Left colon (tissue), 2 donors: ENCODE measurements around the gene RBM19. TPM values are rescaled to one million over a fixed set of nuclear protein-coding genes. Genes with fewer than 3 reads are reported as not detected.
A peak's percentile ranks its signal among the peaks of the same experiment; 100 is the strongest.

ENCODE experiments used
- ATAC-seq: fragments of 200-7000 bp; cut with Tn5 transposase; one replicate; pipeline ENCODE4 v1.9.1; 2020; ENCODE audit warnings: mild to moderate bottlenecking, moderate library complexity
- DNase-seq, 2 donors: peaks; one replicate each; pipeline ENCODE4 v3.0.0-alpha.2; 2020
- intact Hi-C, 2 donors: fragments of 100-400 bp; cut with DNase I in 1 of 2; cut with micrococcal nuclease in 1 of 2; formaldehyde crosslinking; loops; one replicate each; pipeline versions ENCODE4 v1.11.2 to v1.14.0; 2022; cut with DNase I, micrococcal nuclease
- total RNA-seq, 2 donors: library from RNA; stranded (reverse); fragmentation: NEBNext Ultra II Directional; extraction: Animal tissue kit (Norgen Biotek cat#: 25700); gene quantifications; one replicate each; pipeline ENCODE4 v1.2.1, GENCODE V29; 2021
- donor health status: DM: no; HTN: no; CAD: no.
- donor health status: DM: yes; HTN: yes; CAD: no.

Gene RBM19
- total RNA-seq, 2 donors from 2014 or later, result 20.9 to 24.0 TPM

DNA sequence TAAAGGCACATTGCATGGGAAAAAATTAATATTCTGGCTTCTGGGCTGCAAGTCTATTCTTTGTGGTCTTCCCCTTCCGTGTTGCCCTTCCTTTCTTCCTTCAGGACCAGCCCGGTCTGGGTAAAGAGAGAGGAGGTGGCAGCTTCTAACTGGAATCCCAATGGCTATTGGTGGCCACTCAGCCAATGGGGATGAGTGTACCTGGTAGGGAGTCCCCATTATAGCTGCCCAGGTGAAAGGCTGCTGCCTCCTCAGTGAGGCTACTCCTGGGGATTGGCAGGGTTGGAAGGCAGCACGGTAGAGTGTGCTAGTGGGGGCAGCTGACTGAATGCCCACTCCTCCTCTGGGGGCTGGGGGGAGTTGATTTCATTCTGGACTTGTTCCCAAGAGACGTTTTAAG is 112.6 kb downstream of the RBM19 start:
- ATAC-seq, result no peak
- intact Hi-C loops, result no loop called here
- no peak for DNase-seq

DNA sequence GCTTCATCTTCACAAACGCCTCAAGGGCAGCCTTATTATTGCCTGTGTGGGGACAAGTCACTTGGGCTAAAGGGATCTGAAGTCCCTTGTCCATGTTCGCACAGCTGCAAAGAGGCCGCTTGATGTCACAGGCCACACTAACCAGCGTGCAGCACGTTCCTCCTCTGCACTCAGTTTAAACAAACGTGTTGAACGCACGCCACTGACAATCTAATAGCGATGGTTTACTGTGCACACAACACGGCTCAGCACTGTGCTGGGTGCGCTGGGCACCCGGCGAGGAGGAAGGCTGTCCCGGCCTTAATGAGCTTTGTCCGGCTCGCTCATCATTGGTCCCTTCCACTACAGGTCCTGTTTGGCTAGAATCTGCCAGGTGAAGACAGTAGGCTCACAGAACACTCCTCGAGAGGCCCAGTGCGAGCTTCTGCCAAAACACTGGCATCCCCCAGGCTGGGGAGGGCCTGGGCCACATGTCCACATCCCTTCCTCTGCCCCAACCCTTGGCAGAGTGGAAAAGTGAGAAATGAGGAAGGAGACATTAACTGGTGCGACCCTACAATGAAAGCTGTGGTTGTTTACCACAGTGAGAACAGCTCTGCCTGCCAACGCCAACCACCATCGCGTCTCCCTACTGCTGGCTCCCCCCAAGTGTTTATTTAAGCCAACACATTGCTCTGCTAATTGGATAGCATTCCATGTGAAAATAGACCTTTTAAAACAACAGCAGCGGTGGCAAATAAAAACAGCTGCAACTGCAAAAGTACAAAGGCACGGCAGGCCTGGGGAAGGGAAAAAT is 113.2 kb downstream of the RBM19 start:
- intact Hi-C loops, result no loop called here
- no peak for ATAC-seq
- DNase-seq, result no peak

DNA sequence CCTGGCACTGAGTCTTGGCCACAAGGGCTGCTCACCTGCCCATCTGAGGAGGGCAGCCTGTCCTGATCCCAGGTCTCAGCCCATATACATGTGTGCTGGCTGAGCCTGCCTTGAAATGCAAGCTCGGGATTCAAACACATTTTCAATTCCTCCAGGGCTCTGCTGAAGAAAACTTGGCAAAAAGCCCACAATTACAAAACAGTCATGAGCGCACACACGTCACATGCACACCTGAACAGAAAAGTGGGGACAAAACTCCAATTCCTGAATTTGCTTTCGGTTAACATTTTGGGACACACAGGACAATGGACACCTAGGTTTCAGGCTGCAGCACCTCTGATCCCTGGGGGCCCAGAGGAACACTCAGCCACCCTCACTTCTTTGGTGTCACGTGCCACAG is 113.9 kb downstream of the RBM19 start:
- ATAC-seq, result no peak
- intact Hi-C loops, result no loop called here
- no peak for DNase-seq

DNA sequence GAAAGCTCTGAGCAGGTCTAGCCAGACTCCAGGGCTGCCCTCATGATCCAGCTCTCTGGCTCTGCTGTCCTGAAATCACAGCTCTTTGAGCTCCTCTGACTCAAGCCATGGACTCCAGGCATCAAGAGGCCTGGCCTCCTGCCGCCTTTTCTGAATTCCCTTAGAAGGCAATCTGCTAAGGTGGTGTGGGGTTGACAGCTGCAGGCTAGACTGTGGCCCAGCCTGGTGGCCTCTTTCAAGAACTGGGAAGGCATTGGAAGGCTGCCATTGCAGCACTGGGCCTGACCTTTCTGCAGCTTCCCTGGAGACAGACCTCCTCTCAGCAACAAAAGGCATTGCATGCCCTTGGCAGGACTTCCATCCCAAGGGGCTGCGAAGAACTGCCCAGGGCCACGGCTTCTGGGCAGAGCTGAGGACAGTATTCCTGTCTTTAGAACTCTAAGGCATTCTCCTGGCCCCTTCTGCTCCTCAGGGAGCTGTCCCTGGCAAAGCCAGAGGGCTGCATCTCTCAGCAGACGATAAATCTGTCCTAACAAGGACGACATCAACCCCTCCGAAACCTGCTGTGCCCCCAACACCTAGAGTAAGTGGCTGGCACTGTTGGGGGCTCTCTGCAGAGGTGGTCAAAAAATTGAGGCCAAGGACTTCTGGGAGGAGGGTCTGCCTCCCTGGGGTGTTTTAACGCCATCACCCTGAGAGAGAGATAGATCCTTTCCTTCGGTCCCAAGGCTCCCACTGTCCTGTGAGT is 115.6 kb downstream of the RBM19 start:
- DNase-seq, result peak; percentile 21 to 44
- ATAC-seq, result no peak

DNA sequence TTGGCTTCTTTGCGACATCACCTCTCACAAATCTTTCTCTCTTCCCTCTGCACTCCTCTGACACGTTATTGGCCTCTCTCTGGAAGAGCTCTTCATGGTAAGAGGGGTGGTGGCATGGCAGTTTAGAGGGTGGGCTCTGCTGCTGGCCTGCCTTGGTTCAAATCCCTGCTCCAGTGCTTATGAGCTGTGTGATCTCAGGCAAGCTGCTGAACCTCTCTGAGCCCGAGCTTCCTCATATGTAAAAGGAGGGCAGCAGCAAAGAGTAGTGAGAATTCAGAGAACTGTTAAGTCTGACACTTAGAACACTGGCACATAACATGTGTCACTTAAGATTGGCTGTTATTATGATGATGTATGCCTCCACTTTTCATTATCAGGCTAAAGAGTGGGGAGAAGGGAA is 118.3 kb downstream of the RBM19 start:
- DNase-seq (no peak), ATAC-seq (no peak)
- intact Hi-C loops, result no loop called here

More for the DNA sequence above, 115.6 kb downstream of the RBM19 start:
- intact Hi-C loops, result no loop called here

DNA sequence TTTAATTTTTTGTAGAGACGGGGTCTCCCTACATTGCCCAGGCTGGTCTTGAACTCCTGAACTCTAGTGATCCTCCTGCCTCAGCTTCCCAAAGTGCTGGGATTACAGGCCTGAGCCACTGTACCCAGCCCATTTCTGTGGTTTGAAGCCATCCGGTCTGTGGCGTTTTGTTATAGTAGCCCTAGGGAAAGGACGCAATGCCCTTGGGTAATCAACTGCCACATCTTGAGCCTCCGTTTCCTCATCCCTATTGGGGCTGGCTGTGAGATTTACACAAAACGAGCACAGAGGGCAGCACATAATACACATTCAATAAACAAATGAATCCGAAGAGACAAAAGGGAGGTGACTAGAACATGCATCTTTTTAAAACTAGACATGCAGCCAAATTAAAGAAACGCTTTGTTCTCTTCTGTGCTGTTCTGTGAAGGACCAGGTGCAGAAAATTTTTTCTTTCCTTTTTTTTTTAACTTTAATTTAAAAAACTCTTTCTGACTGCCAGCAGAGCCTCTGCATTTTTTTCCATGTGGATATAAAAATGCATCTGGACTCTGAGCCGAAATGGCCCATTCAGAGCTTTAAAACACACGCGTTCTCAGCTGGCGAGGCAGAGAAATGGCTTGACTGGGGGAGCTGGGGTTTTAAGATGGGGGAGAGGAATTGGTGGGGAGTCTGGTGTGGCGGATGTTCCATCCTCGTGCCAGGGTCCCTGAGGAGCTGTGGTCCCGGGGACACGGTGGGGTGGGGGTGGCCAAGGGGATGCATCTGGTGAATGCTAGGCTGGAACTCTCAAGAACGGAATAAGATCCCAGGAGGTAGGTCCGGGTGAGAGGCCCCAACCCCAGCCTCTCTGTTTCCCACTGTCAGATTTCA is 119.0 kb downstream of the RBM19 start:
- DNase-seq (no peak), ATAC-seq (no peak)
- intact Hi-C loops, result no loop called here

DNA sequence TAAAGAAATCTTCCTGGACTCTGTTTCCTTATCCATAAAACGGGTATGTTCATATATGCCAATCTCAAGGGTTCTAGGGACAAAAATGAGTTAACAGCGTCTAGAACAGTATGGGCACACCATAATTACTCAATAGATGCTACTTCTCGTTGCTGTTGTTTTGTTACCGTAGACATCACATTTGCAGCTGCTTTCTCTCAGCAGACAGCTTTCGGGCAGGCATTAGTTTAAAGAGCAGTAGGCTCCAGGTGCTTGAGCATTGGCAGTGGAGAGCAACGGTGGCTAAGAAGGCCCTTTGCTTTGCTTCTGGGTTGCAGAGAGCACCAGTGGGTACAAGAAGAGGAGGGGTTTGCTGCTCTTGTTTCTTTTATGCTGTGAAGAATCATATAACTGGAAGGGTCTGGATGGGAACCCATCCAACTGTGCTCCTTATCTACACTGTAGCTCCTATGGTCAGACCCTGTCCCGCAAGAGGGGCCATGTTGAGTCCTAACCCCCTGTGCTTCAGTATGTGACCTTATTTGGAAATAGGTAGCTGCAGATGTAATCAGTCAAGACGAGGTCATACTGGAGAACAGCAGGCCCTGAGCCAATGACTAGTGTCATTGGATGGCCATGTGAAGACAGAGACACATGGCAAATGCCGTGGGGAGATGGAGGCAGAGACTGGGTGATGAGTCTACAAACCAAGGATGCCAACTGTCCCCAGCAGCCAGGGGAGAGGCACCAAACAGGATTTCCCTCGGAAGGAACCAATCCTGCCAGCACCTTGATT is 120.0 kb downstream of the RBM19 start:
- intact Hi-C loops, result no loop called here
- no peak for ATAC-seq

DNA sequence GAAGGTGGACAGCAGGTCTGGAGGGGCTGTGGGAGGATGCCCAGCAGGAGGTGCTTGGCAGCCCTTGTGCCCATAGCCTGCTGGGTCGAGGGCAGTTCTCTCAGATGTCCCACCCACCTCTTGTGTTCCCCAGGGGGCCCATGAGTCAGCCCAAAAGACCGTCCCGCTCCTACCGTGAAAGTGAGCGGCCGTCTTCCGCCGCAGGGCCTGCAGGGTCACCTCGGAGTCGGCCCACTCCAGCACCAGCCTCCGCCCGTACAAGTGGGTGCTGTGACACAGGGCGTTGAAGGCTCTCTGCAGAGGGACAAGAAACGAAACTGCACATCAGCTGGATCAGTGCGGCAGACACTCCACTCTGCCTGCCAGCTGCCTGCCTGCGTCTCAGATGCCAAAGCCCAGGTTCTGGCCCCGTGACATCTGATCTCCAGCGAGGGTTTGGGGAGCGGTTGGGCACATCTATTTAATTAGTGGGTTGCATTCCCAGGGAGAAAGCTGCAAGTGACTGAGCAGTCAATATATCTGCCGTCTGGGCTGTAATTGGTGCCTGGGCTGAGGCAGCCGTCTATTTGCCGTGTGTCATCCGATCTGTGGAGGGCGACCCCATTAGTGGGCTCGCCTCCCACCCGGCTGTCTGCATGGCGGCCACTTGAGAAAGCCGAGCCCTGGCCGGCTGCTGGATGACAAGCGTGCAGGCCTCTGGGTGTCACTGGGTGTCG is 121.5 kb downstream of the RBM19 start:
- intact Hi-C loops, result no loop called here
- ATAC-seq (no peak), DNase-seq (no peak)

More for the DNA sequence above, 120.0 kb downstream of the RBM19 start:
- no peak for DNase-seq

DNA sequence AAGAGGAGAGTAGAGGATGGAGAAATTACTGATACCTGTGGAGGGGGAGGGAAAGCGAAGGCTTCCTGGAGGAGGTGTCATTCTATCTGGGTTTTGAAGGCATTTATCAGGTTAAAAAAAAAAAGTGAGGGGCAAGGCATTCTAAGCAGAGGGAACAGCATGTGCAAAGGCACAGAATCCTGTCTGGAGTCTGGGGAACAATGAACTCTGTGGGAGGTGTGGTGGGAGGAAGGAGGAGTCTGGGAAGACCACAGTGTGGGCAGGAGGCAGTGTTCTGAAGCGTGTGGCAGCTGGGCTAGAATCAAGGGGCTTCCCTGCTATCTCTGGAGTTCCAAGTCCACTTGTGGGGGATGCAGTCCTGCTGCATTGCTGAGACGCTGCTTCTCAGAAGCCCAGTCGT is 123.4 kb downstream of the RBM19 start:
- ATAC-seq (no peak), DNase-seq (no peak)
- intact Hi-C loops, result no loop called here

DNA sequence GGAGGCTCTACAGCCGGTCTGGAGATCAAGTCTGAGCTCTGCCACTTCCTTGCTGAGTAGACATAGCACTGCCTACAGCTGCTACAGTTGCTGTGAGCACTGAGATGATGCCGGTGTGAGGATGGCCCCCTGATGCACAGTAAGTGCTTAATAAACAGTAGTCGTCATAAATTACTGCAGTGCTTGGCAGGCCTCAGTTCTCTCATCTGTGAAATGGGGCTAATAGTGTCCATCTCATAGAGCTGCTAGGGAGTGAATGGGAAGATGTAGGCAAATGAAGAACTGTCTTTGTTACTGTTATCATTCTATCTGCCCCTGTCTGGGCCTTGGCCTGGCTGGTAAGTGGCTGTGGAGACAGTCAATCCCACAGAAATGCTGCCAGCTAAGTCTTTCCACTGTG is 124.3 kb downstream of the RBM19 start:
- DNase-seq (no peak), ATAC-seq (no peak)
- intact Hi-C loops, result no loop called here

DNA sequence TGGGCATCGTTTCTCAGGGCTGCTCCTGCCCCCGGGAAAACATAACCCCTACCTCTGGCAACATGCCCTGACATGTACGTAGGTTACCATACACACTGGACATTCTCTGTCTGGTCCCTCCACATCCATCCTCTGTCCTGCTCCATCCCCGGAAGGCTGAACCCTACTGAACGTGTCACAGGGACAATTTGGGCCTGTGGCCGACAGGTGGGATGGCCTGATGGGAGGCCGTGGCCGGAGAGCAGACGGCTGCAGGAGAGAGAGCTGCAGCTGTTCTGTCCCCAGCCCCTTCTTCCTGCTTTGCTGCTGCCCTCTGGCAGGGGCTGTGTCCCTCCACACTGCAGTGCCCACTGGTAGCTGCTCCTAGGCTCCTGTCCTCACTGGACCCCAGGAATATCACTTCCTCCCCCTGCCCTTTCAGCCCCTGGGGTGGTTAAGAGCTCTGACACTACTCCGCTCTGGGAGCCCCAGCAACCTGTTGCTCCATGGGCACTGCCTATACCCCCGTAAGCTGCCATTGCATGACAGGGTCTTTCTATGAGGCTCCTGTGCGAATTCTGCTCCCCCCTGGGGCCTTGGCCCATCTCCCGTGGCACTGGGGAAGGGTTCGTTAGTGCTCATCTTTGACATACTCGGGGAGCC is 125.6 kb downstream of the RBM19 start:
- ATAC-seq (no peak), DNase-seq (no peak)
- intact Hi-C loops, result no loop called here

DNA sequence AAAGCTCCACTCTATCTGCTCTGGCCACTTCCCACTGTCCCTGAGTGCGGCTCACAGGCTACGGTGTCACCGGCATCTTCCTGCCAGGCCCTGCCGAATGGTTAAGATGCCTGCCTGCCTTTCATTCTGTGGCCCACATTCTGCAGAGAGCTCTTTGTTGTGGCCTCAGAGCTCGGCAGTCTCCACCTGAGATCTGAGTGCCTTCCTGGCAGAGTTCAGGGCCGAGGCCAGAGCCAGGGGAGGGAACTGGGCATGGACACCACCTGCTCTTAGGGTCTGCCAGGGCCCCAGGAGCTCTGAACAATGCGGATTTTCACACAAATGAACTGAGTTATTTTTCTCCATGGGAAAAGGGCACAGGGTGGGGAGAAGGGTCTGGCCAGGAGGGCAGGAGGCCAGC is 127.2 kb downstream of the RBM19 start:
- intact Hi-C loops, result no loop called here
- no peak for DNase-seq
- no peak for ATAC-seq

DNA sequence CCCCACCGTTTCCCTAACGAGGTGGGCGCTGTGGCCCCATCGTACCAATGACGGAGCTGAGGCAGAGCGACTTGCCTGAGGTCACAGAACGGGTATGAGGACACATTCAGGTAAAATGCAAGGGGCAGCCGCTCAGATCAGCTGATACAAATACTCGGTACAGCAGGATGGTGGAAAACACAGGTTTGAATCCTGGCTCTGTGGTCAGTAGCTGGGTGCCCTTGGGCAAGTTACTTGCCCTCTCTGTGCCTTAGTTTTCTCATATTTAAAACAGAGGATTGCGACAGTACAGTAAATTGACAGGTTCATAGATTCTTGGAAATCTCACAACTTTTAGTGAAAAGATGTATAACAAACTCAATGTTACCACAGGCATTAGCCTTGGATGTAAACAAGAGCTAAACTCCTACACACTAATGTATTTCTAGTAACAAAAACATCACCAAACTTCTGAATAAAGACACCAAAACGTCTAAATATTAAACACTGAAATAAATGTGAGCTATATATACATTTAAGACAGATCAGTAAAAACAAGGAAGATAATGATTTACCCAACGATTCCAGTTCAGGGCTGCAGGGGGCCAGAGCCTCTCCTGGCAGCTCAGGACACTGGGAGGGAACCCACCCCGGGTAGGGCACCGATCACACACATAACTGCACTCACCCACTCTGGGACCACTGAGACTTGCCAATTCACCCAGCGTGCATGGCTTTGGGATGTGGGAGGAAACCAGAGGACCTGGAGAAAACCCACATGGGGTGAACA is 128.4 kb downstream of the RBM19 start:
- DNase-seq (no peak), ATAC-seq (no peak)
- intact Hi-C loops, result no loop called here

DNA sequence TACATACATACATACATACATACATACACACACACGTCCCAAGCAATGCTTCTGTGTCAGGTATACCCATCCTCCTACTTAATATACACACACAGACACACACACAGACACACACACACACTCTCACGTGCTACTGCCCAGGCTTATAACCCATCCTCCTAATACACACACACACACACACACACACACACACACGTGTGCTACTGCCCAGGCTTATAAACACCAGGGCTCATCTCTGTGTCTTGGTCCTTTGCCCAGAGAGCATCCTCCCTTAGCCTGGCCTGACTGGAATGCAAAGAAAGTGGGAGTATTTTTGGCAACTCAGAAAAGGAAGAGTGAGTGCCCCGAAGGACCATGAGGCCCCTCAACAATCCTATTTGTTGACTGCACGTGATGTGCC is 129.0 kb downstream of the RBM19 start:
- ATAC-seq (no peak), DNase-seq (no peak)
- intact Hi-C loops, result no loop called here

DNA sequence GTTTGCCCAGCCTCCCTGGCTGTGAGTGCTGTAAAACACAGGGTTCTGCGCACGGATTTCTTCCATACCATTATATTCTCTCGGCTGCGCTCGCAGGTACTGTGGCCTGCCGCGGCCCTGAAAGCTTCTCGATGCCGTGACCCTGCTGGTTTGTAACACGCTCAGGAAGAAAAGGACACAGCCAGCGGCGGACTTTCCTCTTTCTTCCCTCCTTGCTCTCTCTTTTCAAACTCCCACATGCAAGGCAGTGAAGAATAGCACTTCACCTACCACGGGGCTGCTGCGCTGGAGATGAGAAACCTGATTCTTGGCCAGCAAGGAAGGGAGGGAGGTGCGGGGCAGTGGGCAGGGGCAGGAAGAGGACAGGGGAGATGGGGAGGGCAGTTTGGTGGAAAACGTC is 130.2 kb downstream of the RBM19 start:
- intact Hi-C loops, result no loop called here
- no peak for DNase-seq
- ATAC-seq, result no peak

DNA sequence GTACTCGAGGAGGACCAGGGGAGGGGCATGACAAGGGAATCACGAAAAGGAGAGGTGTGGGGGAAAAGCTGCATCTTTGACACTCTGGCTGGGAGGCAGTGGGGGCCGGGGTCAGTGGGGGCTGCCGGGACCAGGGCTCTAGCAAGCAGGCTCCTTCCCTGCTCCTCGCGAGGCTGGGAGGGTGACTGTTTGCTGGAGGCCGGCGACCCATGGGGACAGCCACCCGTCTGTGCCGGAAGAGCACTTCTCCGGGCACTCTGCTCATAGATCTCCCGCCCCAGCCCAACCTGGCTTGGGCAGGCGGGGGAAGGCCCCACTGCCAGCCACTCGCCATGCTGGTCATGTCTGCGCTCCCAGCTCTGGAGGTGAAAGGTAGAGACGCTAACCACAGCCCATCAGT is 130.7 kb downstream of the RBM19 start:
- intact Hi-C loops, result no loop called here
- ATAC-seq, result no peak
- DNase-seq, result no peak

DNA sequence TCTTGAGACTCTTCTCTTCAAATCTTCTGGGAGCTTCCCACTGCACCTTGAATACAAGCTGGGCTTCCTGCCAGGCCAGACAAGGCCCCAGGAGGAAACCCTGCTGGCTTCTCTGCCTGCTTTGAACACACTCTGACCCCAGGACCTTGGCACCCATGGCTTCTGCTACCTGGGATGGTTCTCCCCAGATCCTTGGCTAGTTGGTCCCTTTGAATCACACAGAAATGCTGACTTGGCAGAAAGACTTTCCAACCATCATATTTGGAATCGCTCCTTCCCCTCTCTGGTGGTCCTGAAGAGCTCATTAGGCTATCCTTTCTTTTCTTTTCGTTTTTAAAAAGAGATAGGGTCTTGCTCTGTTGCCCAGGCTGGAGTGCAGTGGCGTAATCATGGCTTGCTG is 132.7 kb downstream of the RBM19 start:
- DNase-seq (no peak), ATAC-seq (no peak)
- intact Hi-C loops, result no loop called here
